SK-N-SH treated with all-trans-retinoic acid at 6 μM for 48 hours (cell line): ENCODE data around the gene PEBP1.

Experiments used
- ATAC-seq: fragments of 200-7000 bp; cut with Tn5 transposase; 3 replicates; pipeline ENCODE4 v1.9.1; 2020; ENCODE audit warnings: mild to moderate bottlenecking, moderate library complexity
- ARNTL ChIP-seq: fragments of 450-650 bp; formaldehyde crosslinking; IDR thresholded peaks from 2 replicates; pipeline ENCODE4 v1.5.0; 2020; ENCODE audit warnings: low read depth, mild to moderate bottlenecking, moderate library complexity, borderline replicate concordance
- BACH2 ChIP-seq: fragments of 250-450 bp; sonication (Bioruptor Pico); IDR thresholded peaks from 2 replicates; pipeline ENCODE4 v1.9.0; 2021; ENCODE audit warnings: mild to moderate bottlenecking, borderline replicate concordance
- CREB5 ChIP-seq: fragments of 250-450 bp; sonication (Bioruptor Pico); IDR thresholded peaks from 2 replicates; pipeline ENCODE4 v1.5.1; 2020; ENCODE audit warnings: low read depth, mild to moderate bottlenecking, moderate library complexity
- CSDC2 ChIP-seq: fragments of 250-450 bp; sonication (Bioruptor Pico); IDR thresholded peaks from 2 replicates; pipeline ENCODE4 v1.5.0; 2020; ENCODE audit warnings: mild to moderate bottlenecking, moderate library complexity
- CSRNP3 ChIP-seq: fragments of 250-450 bp; sonication (Bioruptor Pico); IDR thresholded peaks from 2 replicates; pipeline ENCODE4 v1.5.1; 2021; ENCODE audit warnings: mild to moderate bottlenecking, moderate library complexity
- ISL1 ChIP-seq: fragments of 250-450 bp; sonication (Bioruptor Pico); IDR thresholded peaks from 2 replicates; pipeline ENCODE4 v2.1.2; 2022; ENCODE audit warnings: mild to moderate bottlenecking, moderate library complexity
- OSR1 ChIP-seq: fragments of 250-450 bp; sonication (Bioruptor Pico); IDR thresholded peaks from 2 replicates; pipeline ENCODE4 v1.8.0; 2022; ENCODE audit warnings: moderate library complexity, mild to moderate bottlenecking, inconsistent platforms
- PATZ1 ChIP-seq: fragments of 250-450 bp; sonication (Bioruptor Pico); IDR thresholded peaks from 2 replicates; pipeline ENCODE4 v1.8.0; 2020; ENCODE audit warnings: mild to moderate bottlenecking, moderate library complexity, borderline replicate concordance
- POU6F1 ChIP-seq: fragments of 250-450 bp; sonication (Bioruptor Pico); IDR thresholded peaks from 2 replicates; pipeline ENCODE4 v1.8.0; 2021; ENCODE audit warnings: low read depth, mild to moderate bottlenecking, moderate library complexity, borderline replicate concordance
- PPARA ChIP-seq: fragments of 250-450 bp; sonication (Bioruptor Pico); IDR thresholded peaks from 2 replicates; pipeline ENCODE4 v1.5.0; 2020; ENCODE audit warnings: mild to moderate bottlenecking, borderline replicate concordance
- RARB ChIP-seq: fragments of 250-450 bp; sonication (Bioruptor Pico); IDR thresholded peaks from 2 replicates; pipeline ENCODE4 v1.8.0; 2021; ENCODE audit warnings: mild to moderate bottlenecking, moderate library complexity
- SNAI2 ChIP-seq: fragments of 250-450 bp; sonication (Bioruptor Pico); IDR thresholded peaks from 2 replicates; pipeline ENCODE4 v1.5.0; 2020; ENCODE audit warnings: mild to moderate bottlenecking, moderate library complexity
- TCF4 ChIP-seq: fragments of 250-450 bp; sonication (Bioruptor Pico); IDR thresholded peaks from 2 replicates; pipeline ENCODE4 v1.8.0; 2021; ENCODE audit warnings: mild to moderate bottlenecking, moderate library complexity, borderline replicate concordance
- TOX ChIP-seq: fragments of 250-450 bp; sonication (Bioruptor Pico); IDR thresholded peaks from 2 replicates; pipeline ENCODE4 v1.8.0; 2021; ENCODE audit warnings: mild to moderate bottlenecking, moderate library complexity, borderline replicate concordance
- TSHZ2 ChIP-seq: fragments of 250-450 bp; sonication (Bioruptor Pico); IDR thresholded peaks from 2 replicates; pipeline ENCODE4 v1.5.0; 2020; ENCODE audit warnings: mild to moderate bottlenecking, moderate library complexity
- ZFP3 ChIP-seq: fragments of 250-450 bp; sonication (Bioruptor Pico); IDR thresholded peaks from 2 replicates; pipeline ENCODE4 v1.5.0; 2020; ENCODE audit warnings: mild to moderate bottlenecking, moderate library complexity
- ZNF565 ChIP-seq: fragments of 450-650 bp; formaldehyde crosslinking; conservative IDR thresholded peaks from 2 replicates; pipeline ENCODE4 v1.5.0; 2020; ENCODE audit warnings: low read depth, mild to moderate bottlenecking, moderate library complexity
- ZNF70 ChIP-seq: fragments of 450-650 bp; formaldehyde crosslinking; IDR thresholded peaks from 2 replicates; pipeline ENCODE4 v1.5.0; 2020; ENCODE audit warnings: mild to moderate bottlenecking, moderate library complexity
- ZNF8 ChIP-seq: fragments of 450-650 bp; formaldehyde crosslinking; IDR thresholded peaks from 2 replicates; pipeline ENCODE4 v1.5.0; 2020; ENCODE audit warnings: mild to moderate bottlenecking, moderate library complexity

Gene PEBP1

GRCh38 chr12:118102070-118102469 is 33.9 kb upstream of the PEBP1 start:
- no peak for ATAC-seq

GRCh38 chr12:118102609-118103008 is 33.3 kb upstream of the PEBP1 start:
- TF ChIP-seq CREB5 (CRISPR knock-in tag) (no peak), SNAI2 (CRISPR knock-in tag) (no peak), ZFP3 (CRISPR knock-in tag) (no peak), TSHZ2 (CRISPR knock-in tag) (no peak), PATZ1 (no peak), ZNF70 (no peak), RARB (CRISPR knock-in tag) (no peak), OSR1 (no peak), TCF4 (CRISPR knock-in tag) (no peak), ZNF8 (CRISPR knock-in tag) (no peak), ARNTL (CRISPR knock-in tag) (no peak), CSRNP3 (CRISPR knock-in tag) (no peak)
- no peak for ATAC-seq

More at GRCh38 chr12:118102070-118102469, 33.9 kb upstream of the PEBP1 start:
- TF ChIP-seq ZNF565 (CRISPR knock-in tag) (no peak), PPARA (CRISPR knock-in tag) (no peak), ARNTL (CRISPR knock-in tag) (no peak), TOX (CRISPR knock-in tag) (no peak), CSDC2 (CRISPR knock-in tag) (no peak), ZNF70 (no peak), OSR1 (no peak), CREB5 (CRISPR knock-in tag) (no peak)

- peak; percentile 42 for ATAC-seq
- no peak for TF ChIP-seq BACH2 (CRISPR knock-in tag)
- TF ChIP-seq ZFP3 (CRISPR knock-in tag), result no peak
- no peak for TF ChIP-seq ISL1 (CRISPR knock-in tag)
- TF ChIP-seq POU6F1 (CRISPR knock-in tag), result no peak
- no peak for TF ChIP-seq TOX (CRISPR knock-in tag)
- TF ChIP-seq OSR1, result no peak
- TF ChIP-seq, all 23 proteins: peak for 0
Measured at GRCh38 chr12:118103201-118103600, 32.7 kb upstream of the PEBP1 start.
